HCT116 (cell line): ENCODE data around the gene FBXO42. TPM values are rescaled to one million over a fixed set of nuclear protein-coding genes. Genes with fewer than 3 reads are reported as not detected.

Experiments
- ATAC-seq: fragments of 200-7000 bp; cut with Tn5 transposase; 2 replicates; pipeline ENCODE4 v1.9.1; 2020; ENCODE audit warnings: mild to moderate bottlenecking, moderate library complexity
- BruUV-seq: library from RNA; stranded (reverse); fragments of 400-500 nt; replicated peaks from 2 replicates; lab custom pipeline; 2021; lab: Mats Ljungman, UMichigan
- CTCF ChIA-PET: fragments of 300-600 bp; sonication (Branson Sonifier 250); formaldehyde crosslinking; loops from one replicate; lab custom pipeline; 2021; ENCODE audit warnings: antibody characterized with exemption; lab: Charles Lee
- POLR2A ChIA-PET: fragments of 300-600, 350-600 bp; sonication (Branson Sonifier 250); formaldehyde crosslinking; loops from one replicate; lab custom pipeline; 2021; ENCODE audit warnings: antibody characterized with exemption; lab: Charles Lee
- RAD21 ChIA-PET, 2 experiments: fragments of 300-600 bp; sonication (Branson Sonifier 250); formaldehyde crosslinking; loops; one replicate each; lab custom pipeline; 2023; ENCODE audit warnings: low total read pairs in 2 of 2; ENCODE audit not compliant: uncharacterized antibody in 2 of 2, unreplicated experiment in 2 of 2, low non-redundant PET in 1 of 2; lab: Charles Lee
- DNase-seq: peaks from one replicate; pipeline ENCODE4 v3.0.0-alpha.2; 2010; ENCODE audit warnings: low read depth, low spot score
- H2AFZ ChIP-seq: fragments of 200-600 bp; shearing (Covaris generic), sonication (generic); 2 replicates; pipeline ENCODE4 v1.6.1; 2017; ENCODE audit warnings: low read depth, mixed run types, mixed read lengths, antibody characterized with exemption, low read length; ENCODE audit not compliant: poor library complexity, severe bottlenecking
- H3K27ac ChIP-seq: 2 replicates; pipeline ENCODE4 v1.5.1; 2012; ENCODE audit warnings: low read depth, low read length
- H3K27me3 ChIP-seq: fragments of 200-600 bp; sonication (generic); 2 replicates; pipeline ENCODE4 v1.6.1; 2016; ENCODE audit warnings: mixed run types, low read length, mixed read lengths; ENCODE audit not compliant: insufficient read depth
- H3K36me3 ChIP-seq, 2 experiments: fragments of 200-500 bp in 1 of 2; fragments of 200-600 bp in 1 of 2; sonication (Bioruptor generic) in 1 of 2; sonication (generic) in 1 of 2; 2 replicates each; pipeline versions ENCODE4 v1.5.1 to v1.6.1; 2014 to 2016; ENCODE audit warnings: low read length in 2 of 2, inconsistent platforms in 1 of 2, mixed read lengths in 1 of 2, mixed run types in 1 of 2; ENCODE audit not compliant: insufficient read depth in 2 of 2, control insufficient read depth in 1 of 2
- H3K4me1 ChIP-seq, 2 experiments: fragments of 200-600 bp in 1 of 2; sonication (generic) in 1 of 2; 2 replicates each; pipeline versions ENCODE4 v1.5.1 to v1.6.1; 2012 to 2017; ENCODE audit warnings: low read length in 2 of 2, inconsistent platforms in 1 of 2, mild to moderate bottlenecking in 1 of 2, mixed read lengths in 1 of 2, mixed run types in 1 of 2, moderate library complexity in 1 of 2; ENCODE audit not compliant: insufficient read depth in 2 of 2, control insufficient read depth in 1 of 2
- H3K4me2 ChIP-seq: fragments of 200-600 bp; sonication (generic); 2 replicates; pipeline ENCODE4 v1.6.1; 2017; ENCODE audit warnings: mixed run types, low read length, mixed read lengths
- H3K4me3 ChIP-seq, 2 experiments: fragments of 200-600 bp in 1 of 2; sonication (generic) in 1 of 2; replicated peaks in 1 of 2; 2 replicates each; pipeline ENCODE4 v1.5.1; 2011 to 2016; ENCODE audit warnings: low read length in 2 of 2, control low read depth in 1 of 2, low read depth in 1 of 2, mild to moderate bottlenecking in 1 of 2, mixed read lengths in 1 of 2, mixed run types in 1 of 2
- H3K79me2 ChIP-seq: fragments of 200-600 bp; sonication (generic); 2 replicates; pipeline ENCODE4 v1.6.1; 2017; ENCODE audit warnings: mild to moderate bottlenecking, mixed run types, low read length, moderate library complexity, mixed read lengths; ENCODE audit not compliant: insufficient read depth
- H3K9ac ChIP-seq: fragments of 200-600 bp; sonication (generic); 2 replicates; pipeline ENCODE4 v1.6.1; 2016; ENCODE audit warnings: low read length, mixed read lengths
- H3K9me2 ChIP-seq: fragments of 200-600 bp; sonication (generic), shearing (Covaris generic); 2 replicates; pipeline ENCODE4 v1.6.1; 2017; ENCODE audit warnings: mixed run types, mild to moderate bottlenecking, moderate library complexity; ENCODE audit not compliant: insufficient read depth
- H3K9me3 ChIP-seq, 2 experiments: fragments of 200-500 bp in 1 of 2; fragments of 200-600 bp in 1 of 2; sonication (Bioruptor generic) in 1 of 2; sonication (generic) in 1 of 2; 2 replicates each; pipeline ENCODE4 v1.6.1; 2014 to 2017; ENCODE audit warnings: low read length in 2 of 2, mixed read lengths in 2 of 2, inconsistent platforms in 1 of 2, low read depth in 1 of 2, mild to moderate bottlenecking in 1 of 2, mixed run types in 1 of 2, moderate library complexity in 1 of 2; ENCODE audit not compliant: control insufficient read depth in 1 of 2, insufficient read depth in 1 of 2
- H4K20me1 ChIP-seq: fragments of 200-600 bp; sonication (generic), shearing (Covaris generic); 2 replicates; pipeline ENCODE4 v1.6.1; 2017; ENCODE audit warnings: mixed run types, mild to moderate bottlenecking, moderate library complexity; ENCODE audit not compliant: insufficient read depth
- CBX3 ChIP-seq: IDR thresholded peaks from 2 replicates; pipeline ENCODE4 v1.6.1; 2012; ENCODE audit warnings: low read depth
- CTCF ChIP-seq, 3 experiments: fragments of 200-600 bp in 1 of 3; sonication (generic) in 1 of 3; IDR thresholded peaks in 2 of 3; conservative IDR thresholded peaks in 1 of 3; 2 replicates each; pipeline ENCODE4 v1.5.1; 2012 to 2017; ENCODE audit warnings: low read depth in 2 of 3, low read length in 2 of 3, antibody characterized with exemption in 1 of 3, borderline replicate concordance in 1 of 3, control low read depth in 1 of 3, mild to moderate bottlenecking in 1 of 3, mixed read lengths in 1 of 3, mixed run types in 1 of 3, moderate library complexity in 1 of 3; ENCODE audit not compliant: insufficient read depth in 1 of 3
- EGR1 ChIP-seq: IDR thresholded peaks from 2 replicates; pipeline ENCODE4 v1.6.1; 2012; ENCODE audit warnings: low read depth
- ELF1 ChIP-seq: IDR thresholded peaks from 2 replicates; pipeline ENCODE4 v1.6.1; 2012; ENCODE audit warnings: low read depth, borderline replicate concordance
- FOSL1 ChIP-seq: IDR thresholded peaks from 2 replicates; pipeline ENCODE4 v1.6.1; 2012; ENCODE audit warnings: low read depth
- POLR2A ChIP-seq: IDR thresholded peaks from 2 replicates; pipeline ENCODE4 v1.7.0; 2011; ENCODE audit warnings: borderline replicate concordance; ENCODE audit not compliant: insufficient read depth, insufficient read length; ENCODE audit errors: extremely low read depth
- POLR2AphosphoS5 ChIP-seq: IDR thresholded peaks from 2 replicates; pipeline ENCODE4 v1.6.1; 2011; ENCODE audit warnings: mild to moderate bottlenecking, low read depth, low read length, moderate library complexity
- RAD21 ChIP-seq: IDR thresholded peaks from 2 replicates; pipeline ENCODE4 v1.6.1; 2012; ENCODE audit warnings: low read depth, mild to moderate bottlenecking
- SIN3A ChIP-seq: IDR thresholded peaks from 2 replicates; pipeline ENCODE4 v1.6.1; 2012; ENCODE audit warnings: low read depth
- SP1 ChIP-seq: IDR thresholded peaks from 2 replicates; pipeline ENCODE4 v1.6.1; 2012; ENCODE audit warnings: low read depth
- SRF ChIP-seq: IDR thresholded peaks from 2 replicates; pipeline ENCODE4 v1.6.1; 2012; ENCODE audit warnings: low read depth
- TCF7L2 ChIP-seq: IDR thresholded peaks from 2 replicates; pipeline ENCODE4 v1.7.0; 2011; ENCODE audit warnings: borderline replicate concordance, inconsistent platforms; ENCODE audit not compliant: insufficient read depth, insufficient read length; ENCODE audit errors: extremely low read depth
- YY1 ChIP-seq: IDR thresholded peaks from 2 replicates; pipeline ENCODE4 v1.6.1; 2011; ENCODE audit warnings: low read length, low read depth, moderate library complexity, mild to moderate bottlenecking; ENCODE audit not compliant: insufficient replicate concordance; ENCODE audit errors: extremely low read depth
- ZNF274 ChIP-seq: fragments of 200-500 bp; sonication (Bioruptor generic); IDR thresholded peaks from 2 replicates; pipeline ENCODE4 v1.6.1; 2014; ENCODE audit warnings: mild to moderate bottlenecking, low read depth, low read length, inconsistent platforms
- intact Hi-C: fragments of 100-400 bp; cut with micrococcal nuclease; formaldehyde crosslinking; loops from 2 replicates; pipeline ENCODE4 v1.10.0; 2022
- total RNA-seq: library from RNA; stranded (reverse); gene quantifications from one replicate; pipeline ENCODE4 v1.2.1, GENCODE V29; 2021; ENCODE audit not compliant: unreplicated experiment
- TF ChIP-seq, protein P1 (sequence below): IDR thresholded peaks from 2 replicates; pipeline ENCODE4 v1.6.1; 2012

FBXO42 gene
- total RNA-seq, 1 experiment from 2014 or later: 20.6 TPM

GRCh38 chr1:16380868-16381267 lies 28.6 kb upstream of the FBXO42 start:
- TF ChIP-seq SP1 (no peak), TCF7L2 (no peak), POLR2AphosphoS5 (no peak), SIN3A (no peak), YY1 (no peak), ZNF274 (no peak)
- TF ChIP-seq, protein P1, sequence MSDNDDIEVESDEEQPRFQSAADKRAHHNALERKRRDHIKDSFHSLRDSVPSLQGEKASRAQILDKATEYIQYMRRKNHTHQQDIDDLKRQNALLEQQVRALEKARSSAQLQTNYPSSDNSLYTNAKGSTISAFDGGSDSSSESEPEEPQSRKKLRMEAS: no peak
- no TSS peak for BruUV-seq
- Histone ChIP-seq H2AFZ (no peak overlapping the region), H3K4me3 (no peak overlapping the region), H3K36me3 (0 out of 4 replicates have a peak, but pooled peaks cover 0 to 4% of the 10 kb centered on the region in 2 experiments), H4K20me1 (peaks cover 11% of the 10 kb centered on the region; the same call in 1 of the 2 replicates), H3K27me3 (no peaks in the 10 kb centered on the region), H3K9ac (no peak overlapping the region), H3K27ac (no peak overlapping the region), H3K79me2 (peaks cover 100% of the 10 kb centered on the region), H3K4me2 (no peak overlapping the region), H3K9me3 (no peaks in the 10 kb centered on the region), H3K4me1 (peaks cover 10 to 39% of the 10 kb centered on the region in 2 experiments), H3K9me2 (no peaks in the 10 kb centered on the region)
- intact Hi-C loops: no loop called here
- ChIA-PET CTCF (no interaction called here), RAD21 (no interaction called here), POLR2A (no interaction called here)
- DNase-seq (no peak), ATAC-seq (no peak)

DNA sequence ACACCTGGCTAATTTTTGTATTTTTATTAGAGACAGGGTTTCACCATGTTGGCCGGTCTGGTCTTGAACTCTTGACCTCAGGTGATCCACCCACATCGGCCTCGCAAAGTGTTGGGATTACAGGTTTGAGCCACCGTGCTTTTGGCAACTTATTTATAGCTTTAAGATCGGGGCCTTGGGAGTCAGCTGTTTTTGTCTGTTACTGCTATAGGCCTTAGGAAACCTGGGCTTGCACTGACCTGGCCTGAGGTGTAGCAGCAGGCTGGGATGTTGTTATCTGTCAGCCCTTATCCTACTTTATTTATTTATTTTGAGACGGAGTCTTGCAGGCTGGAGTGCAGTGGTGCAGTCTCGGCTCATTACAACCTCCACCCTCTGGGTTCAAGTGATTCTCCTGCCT lies 26.2 kb upstream of the FBXO42 start:
- ChIA-PET POLR2A (no interaction called here), CTCF (no interaction called here)

More for the DNA sequence above, 26.2 kb upstream of the FBXO42 start:
- Histone ChIP-seq H3K4me2 (no peak overlapping the region), H3K27me3 (no peaks in the 10 kb centered on the region), H3K4me3 (no peak overlapping the region), H3K79me2 (peaks cover 100% of the 10 kb centered on the region), H3K36me3 (peaks cover 0 to 12% of the 10 kb centered on the region in 2 experiments; a peak in 2 of 4 replicates), H2AFZ (no peak overlapping the region), H4K20me1 (peaks cover 17% of the 10 kb centered on the region; the same call in 1 of the 2 replicates), H3K4me1 (peaks cover 11 to 36% of the 10 kb centered on the region in 2 experiments), H3K9me3 (no peaks in the 10 kb centered on the region), H3K27ac (no peak overlapping the region), H3K9me2 (no peaks in the 10 kb centered on the region), H3K9ac (no peak overlapping the region)
- RAD21 ChIA-PET: no interaction called here
- TF ChIP-seq CTCF (IDR thresholded peaks at IDR 0.05 in 2 of 3, conservative IDR thresholded peaks at IDR 0.05 in 1 of 3; ENCODE audit: borderline replicate concordance in 1 of 3, insufficient read depth in 1 of 3, low read depth in 2 of 3, low read length in 2 of 3) (no peak), EGR1 (no peak), ELF1 (no peak), RAD21 (no peak), TCF7L2 (no peak), ZNF274 (no peak), CBX3 (no peak), SRF (no peak), POLR2A (no peak), YY1 (no peak), FOSL1 (no peak)
- TF ChIP-seq, protein P1: no peak
- intact Hi-C loops: no loop called here
- no peak for DNase-seq
- BruUV-seq: no TSS peak
- ATAC-seq: no peak
